Astrocyte (in vitro differentiated cells and primary cell): Measurements from ENCODE around the gene SKA3.

Experiments used
- EZH2 ChIP-seq: IDR thresholded peaks from 2 replicates; pipeline ENCODE4 v1.6.1; 2012; ENCODE audit warnings: mild to moderate bottlenecking, low read length, inconsistent platforms; ENCODE audit not compliant: insufficient read depth
- TF ChIP-seq, protein P1 (sequence below): IDR thresholded peaks from 2 replicates; pipeline ENCODE4 v1.5.1; 2011; ENCODE audit warnings: low read depth, mild to moderate bottlenecking, inconsistent platforms, low read length, moderate library complexity; ENCODE audit not compliant: insufficient read depth

DNA sequence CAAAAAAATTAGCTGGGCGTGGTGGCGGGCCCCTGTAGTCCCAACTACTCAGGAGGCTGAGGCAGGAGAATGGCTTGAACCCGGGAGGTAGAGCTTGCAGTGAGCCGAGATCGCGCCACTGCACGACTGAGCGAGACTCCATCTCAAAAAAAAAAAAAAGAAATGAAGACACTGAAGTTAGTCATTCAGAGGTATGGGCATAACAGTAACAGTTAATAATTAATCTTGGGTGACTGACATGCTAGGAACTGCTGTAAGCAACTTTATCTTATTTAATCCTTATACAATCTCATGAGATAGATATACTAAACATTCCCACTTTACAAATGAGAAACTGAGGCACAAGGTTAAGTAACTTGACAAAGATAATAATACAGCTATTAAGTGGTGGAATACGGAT, 4.9 kb downstream of the SKA3 start:
- TF ChIP-seq, protein P1, sequence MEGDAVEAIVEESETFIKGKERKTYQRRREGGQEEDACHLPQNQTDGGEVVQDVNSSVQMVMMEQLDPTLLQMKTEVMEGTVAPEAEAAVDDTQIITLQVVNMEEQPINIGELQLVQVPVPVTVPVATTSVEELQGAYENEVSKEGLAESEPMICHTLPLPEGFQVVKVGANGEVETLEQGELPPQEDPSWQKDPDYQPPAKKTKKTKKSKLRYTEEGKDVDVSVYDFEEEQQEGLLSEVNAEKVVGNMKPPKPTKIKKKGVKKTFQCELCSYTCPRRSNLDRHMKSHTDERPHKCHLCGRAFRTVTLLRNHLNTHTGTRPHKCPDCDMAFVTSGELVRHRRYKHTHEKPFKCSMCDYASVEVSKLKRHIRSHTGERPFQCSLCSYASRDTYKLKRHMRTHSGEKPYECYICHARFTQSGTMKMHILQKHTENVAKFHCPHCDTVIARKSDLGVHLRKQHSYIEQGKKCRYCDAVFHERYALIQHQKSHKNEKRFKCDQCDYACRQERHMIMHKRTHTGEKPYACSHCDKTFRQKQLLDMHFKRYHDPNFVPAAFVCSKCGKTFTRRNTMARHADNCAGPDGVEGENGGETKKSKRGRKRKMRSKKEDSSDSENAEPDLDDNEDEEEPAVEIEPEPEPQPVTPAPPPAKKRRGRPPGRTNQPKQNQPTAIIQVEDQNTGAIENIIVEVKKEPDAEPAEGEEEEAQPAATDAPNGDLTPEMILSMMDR = no peak
- no peak for TF ChIP-seq EZH2
